AG10803 (cell line): ENCODE measurements around the gene CACNG5.

Experiments
- DNase-seq: peaks from one replicate; pipeline ENCODE4 v3.0.0; 2010; ENCODE audit warnings: low read depth
- H3K4me3 ChIP-seq: 2 replicates; pipeline ENCODE4 v1.5.1; 2011; ENCODE audit warnings: mild to moderate bottlenecking, low read length, control low read depth
- CTCF ChIP-seq: conservative IDR thresholded peaks from 2 replicates; pipeline ENCODE4 v1.5.1; 2011; ENCODE audit warnings: mild to moderate bottlenecking, low read length, control low read depth, inconsistent platforms

CACNG5 gene

DNA sequence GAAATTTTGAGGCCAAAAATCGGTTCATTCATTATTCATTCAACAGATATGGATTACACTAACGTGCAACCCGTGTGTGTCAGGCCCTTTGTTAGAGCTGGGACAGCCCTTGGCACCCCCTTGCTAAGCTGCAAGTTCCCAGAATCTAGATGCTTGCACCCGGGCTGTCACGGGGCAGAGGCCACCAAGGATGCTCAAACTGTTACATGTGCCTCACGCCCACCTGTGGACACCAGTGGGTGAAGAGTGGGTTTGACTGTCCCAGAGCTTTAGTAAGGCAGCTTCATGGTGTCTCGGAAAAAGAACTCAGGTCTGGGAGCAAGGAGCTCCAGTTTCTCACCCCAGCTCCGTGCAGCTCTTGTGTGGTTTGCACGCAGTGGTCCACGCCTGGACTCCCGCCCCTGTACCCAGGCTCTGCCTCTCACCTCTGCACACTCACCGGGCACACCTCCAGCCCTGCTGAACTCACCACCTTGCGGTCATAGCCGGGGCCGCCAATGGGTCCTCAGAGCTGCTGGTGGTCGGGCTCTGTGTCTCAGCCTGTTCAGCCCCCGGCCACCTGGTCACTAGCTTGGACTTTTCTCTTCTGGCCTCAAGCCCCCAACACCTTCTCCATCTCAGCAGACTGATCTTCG, 75.9 kb downstream of the CACNG5 start:
- no peak for DNase-seq
- no peak for TF ChIP-seq CTCF
- H3K4me3 ChIP-seq: no peak overlapping the region

DNA sequence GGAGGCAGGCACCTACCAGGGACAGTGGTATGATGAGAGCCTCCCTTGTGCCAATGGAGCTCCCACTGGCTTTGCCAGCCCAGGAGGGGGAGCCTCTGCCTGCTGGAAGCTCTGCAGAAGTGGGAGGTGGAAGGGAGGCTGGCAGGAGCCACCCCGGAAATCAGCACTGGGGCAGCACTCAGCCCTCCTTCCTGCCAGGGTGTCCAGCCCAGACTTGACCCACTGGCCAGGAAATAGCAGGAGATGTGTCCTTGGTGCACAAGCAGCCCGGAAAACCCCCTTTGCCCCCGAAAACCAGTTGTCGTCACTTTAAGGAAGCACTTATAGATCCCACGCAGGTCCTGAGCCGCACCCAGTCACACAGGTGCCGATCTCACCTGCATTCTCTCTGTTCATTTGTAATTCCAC, 80.3 kb downstream of the CACNG5 start:
- no peak for DNase-seq
- peak; percentile 22; the same call in 1 of the 2 replicates for TF ChIP-seq CTCF
- no peak overlapping the region for H3K4me3 ChIP-seq

DNA sequence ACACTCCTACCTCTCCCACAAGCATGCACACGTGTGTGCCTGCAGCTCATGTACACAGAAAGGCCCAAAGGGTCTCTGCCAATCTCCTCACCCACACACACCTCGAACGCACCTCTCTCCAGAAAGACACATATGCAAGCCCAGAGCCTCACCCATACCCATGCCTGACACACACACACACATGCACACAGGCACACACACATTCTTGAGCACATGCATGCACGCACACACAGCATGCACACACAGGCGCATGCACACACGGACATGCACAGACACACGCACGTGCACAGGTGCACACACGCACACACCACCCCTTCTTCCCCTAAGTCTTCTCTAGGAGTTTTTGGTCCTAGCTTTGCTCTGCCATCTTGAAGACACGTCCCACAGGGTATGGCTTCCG, 80.9 kb downstream of the CACNG5 start:
- no peak for TF ChIP-seq CTCF
- no peak overlapping the region for H3K4me3 ChIP-seq
- DNase-seq: no peak

DNA sequence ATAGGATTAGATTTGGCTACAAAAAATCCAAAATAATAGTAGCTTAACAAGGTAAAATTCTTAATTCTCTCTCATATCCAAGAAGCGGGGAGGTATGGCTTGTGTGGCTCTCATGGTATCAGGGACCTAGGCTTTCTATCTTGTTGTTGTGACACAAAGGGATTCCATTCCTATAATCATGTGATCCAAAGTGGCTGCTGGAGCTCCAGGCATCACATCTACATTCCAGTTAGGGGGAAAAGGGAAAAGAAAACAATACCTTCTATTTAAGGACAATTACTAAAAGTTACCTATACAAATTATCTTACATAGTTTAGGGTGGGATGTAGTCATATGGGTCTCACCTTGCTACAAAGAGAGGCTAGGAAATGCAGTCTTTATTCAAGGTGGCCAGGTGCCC, 82.0 kb downstream of the CACNG5 start:
- no peak for DNase-seq
- H3K4me3 ChIP-seq: no peak overlapping the region
- no peak for TF ChIP-seq CTCF

DNA sequence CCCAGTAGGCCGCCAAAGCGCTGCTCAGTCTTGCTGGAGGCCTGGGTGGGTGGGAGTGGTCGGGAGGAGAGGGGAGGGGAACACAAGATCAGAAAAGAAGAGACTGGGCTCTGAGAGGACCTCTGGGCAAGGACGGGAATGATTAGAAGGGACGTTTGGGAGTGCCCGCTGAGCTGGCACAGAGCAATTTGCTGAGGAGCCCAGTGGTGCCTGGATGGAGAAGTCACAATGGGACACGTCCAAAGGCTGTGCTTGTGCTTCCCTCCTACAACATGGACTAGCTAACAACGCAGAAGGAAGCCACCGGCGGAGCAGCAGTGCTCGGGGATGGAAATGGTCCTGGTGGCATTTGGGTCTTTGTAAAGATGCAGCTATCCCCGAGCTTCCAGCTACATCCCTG, 84.0 kb downstream of the CACNG5 start:
- no peak for TF ChIP-seq CTCF
- no peak for DNase-seq
- no peak overlapping the region for H3K4me3 ChIP-seq

DNA sequence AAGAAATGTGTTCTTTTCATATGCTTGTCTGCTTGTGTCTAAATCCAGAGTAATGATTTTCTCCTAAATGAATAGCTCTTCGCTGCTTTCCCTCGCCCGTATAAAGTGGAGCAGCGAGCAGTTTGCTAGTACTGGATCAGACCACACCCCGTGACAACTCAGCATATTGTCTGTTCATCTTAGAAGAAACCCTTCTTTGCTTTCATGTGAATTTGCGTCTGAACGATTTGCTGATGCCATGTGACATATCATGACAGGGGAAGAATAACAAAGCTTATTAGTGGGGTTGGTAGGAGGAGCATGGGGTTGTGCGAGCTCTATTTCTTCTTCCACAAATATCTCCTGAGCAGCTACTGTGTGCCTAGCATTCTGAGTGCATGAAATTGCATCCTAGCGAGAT, 85.5 kb downstream of the CACNG5 start:
- no peak for TF ChIP-seq CTCF
- H3K4me3 ChIP-seq: no peak overlapping the region
- DNase-seq: no peak

GRCh38 chr17:66920950-66921349, 86.0 kb downstream of the CACNG5 start:
- H3K4me3 ChIP-seq: no peak overlapping the region
- no peak for TF ChIP-seq CTCF
- no peak for DNase-seq
